Stimulated activated CD8-positive, alpha-beta memory T cell treated with anti-CD3 and anti-CD28 coated beads, Interleukin-2, amount 100 ng/mL, for 48 hours (primary cell): ENCODE results near the gene SAPCD1.

Source experiments
- DNase-seq, 2 donors: peaks; one replicate each; pipeline ENCODE4 v3.0.0-alpha.2; 2020; ENCODE audit warnings: low read depth in 2 of 2

SAPCD1 gene

DNA sequence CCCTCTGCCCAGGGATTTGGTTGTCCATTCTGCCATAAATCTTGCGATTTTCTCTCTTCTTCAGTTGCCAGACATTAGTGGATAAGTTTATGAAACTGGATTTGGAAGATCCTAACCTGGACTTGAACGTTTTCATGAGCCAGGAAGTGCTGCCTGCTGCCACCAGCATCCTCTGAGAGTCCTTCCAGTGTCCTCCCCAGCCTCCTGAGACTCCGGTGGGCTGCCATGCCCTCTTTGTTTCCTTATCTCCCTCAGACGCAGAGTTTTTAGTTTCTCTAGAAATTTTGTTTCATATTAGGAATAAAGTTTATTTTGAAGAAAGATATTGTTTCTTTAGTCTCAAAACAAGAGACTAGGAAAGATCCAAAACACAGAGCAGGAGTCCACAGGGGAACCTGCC is at the start of gene SAPCD1:
Gene SAPCD1, plus strand, starts transcription at position 301 of the 400 bp plus-strand sequence. CDS start 399 bp downstream, outside the sequence.
- no peak for DNase-seq

- no peak for DNase-seq
Observed at GRCh38 chr6:31713465-31713864, 49.0 kb upstream of the SAPCD1 start.

DNA sequence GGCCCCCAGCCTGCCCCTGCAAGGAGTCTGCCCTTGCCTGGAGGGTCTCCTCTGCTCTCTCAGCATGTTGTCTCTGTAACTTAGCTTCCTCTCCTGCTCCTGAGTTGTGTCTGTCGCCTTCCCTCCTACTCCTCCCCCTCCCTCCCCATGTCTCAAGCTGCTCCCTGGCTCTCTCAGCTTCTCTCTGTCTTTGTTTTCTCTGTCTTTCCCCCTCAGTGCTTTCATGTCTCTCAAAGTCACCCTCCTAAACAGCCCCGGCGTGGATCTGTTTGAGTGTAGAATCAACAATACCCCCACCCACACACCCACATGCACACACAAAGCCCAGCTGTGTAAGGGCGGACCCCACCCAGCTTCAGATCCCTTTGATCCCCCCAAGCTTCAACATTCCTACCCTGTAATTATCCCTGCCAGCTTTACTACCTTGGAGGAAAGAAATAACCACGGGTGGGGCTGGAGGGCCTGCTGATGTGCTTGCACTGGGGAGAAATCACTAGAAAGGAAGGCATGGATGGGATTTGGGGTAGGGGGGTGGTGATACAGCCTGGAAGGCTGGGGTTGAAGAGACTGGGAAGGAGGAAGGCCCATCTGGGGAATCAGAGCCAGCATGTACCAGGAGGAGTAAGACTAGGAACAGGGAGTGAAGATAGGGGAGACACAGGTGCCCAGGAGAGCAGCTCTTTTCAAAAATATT is 48.3 kb upstream of the SAPCD1 start:
- no peak for DNase-seq

GRCh38 chr6:31715022-31715958 is 47.2 kb upstream of the SAPCD1 start, which contains the start of gene LY6G6D:
Gene LY6G6D, plus strand, starts transcription at chr6:31715348. Its CDS starts 8 bp downstream, at chr6:31715356.
- DNase-seq, result no peak

DNA sequence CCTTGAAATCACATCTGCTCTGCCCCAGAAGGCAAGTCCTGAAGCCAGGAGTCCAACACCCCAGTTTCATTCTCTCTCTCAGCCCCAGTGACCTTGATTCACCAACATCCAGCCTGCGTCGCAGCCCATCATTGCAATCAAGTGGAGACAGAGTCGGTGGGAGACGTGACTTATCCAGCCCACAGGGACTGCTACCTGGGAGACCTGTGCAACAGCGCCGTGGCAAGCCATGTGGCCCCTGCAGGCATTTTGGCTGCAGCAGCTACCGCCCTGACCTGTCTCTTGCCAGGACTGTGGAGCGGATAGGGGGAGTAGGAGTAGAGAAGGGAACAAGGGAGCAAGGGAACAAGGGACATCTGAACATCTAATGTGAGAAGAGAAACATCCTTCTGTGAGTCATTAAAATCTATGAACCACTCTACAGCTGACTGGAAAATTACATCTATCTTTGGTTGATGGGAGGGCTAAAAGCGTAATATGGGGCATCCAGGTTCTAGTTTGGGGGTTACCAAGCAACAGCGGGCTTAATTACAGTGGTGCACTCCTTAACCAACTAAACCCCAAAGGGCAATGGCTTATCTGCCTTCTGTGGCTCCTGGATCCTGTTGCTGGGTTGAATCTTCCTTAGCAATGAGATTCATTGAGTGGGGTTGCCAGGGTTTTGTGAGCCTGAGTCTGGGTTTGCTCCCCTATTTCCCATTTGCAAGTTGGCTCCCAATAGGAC is 44.8 kb upstream of the SAPCD1 start:
- no peak for DNase-seq

- DNase-seq, result no peak
Observed at GRCh38 chr6:31718265-31718664, 44.2 kb upstream of the SAPCD1 start.

DNA sequence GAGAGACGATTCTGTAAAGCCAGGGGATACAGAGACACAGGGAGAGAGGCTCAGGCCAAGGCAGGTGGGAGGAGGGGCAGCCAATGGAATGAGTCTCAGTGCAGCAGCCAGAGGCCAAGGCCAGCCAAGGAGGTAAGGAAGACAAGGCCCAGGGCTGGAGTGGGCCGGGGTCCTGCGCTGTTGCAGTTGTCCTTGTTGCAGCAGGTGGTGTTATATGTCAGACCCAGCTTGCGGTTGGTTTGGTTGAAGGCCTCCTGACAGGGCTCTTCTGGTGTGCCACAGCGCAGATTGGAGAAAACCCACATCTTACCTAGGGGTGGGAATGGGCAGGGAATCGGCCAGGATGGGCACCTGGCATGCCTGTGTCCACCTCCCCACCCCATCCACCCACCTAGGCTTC is 43.5 kb upstream of the SAPCD1 start:
- DNase-seq, result no peak

DNA sequence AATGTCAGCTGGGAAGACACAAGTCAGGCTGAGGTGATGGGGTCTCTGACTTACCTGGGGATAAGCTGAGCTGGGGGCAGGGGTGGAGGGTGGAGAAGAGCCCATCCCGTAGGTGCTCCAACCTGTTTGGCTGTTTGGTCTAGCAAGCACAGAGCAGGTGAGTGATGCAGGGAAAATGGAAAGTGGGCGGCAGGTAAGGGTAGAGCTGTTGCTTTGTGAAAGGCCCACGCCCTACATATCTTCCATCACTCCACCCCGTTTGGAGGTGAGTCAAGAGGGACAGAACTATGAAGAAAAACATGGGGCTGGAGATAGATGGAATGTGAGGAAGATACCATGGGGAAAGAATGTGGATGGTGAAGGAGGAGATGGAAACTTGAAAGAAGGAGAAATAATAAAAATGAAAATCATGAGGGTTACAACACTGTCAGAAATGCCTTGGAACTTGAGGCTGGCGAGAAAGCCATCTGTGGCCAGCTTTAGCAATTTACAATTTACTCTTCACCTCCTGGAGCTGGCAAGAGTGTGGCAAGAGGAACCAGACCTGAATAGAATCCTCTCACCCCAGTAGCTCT is 42.2 kb upstream of the SAPCD1 start:
- DNase-seq, result no peak

- no peak for DNase-seq
Observed at GRCh38 chr6:31721351-31722020, 41.0 kb upstream of the SAPCD1 start, which contains the start of gene LY6G6C. Gene LY6G6C, minus strand, starts transcription at chr6:31721746. Its CDS starts 67 bp downstream, at chr6:31721679.

DNA sequence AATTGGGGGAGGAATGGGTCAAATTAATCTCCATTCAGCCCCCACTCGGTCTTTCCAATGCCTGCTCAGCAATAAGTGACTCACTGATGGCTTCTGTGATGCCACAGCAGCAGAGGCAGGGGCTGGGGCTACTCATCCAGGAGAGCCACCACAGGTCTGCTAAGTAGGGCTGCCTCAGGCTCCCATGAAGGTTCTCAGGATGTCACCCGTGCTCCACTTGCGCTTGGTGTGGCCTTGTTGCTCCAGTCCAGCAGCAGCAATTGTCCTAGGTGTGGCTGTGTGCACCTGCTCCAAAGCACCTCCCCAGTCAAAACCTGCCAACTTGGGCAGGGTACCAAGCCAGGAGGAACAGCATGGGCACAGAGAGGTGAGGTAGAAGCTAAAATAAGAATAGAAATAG is 40.3 kb upstream of the SAPCD1 start:
- no peak for DNase-seq

DNA sequence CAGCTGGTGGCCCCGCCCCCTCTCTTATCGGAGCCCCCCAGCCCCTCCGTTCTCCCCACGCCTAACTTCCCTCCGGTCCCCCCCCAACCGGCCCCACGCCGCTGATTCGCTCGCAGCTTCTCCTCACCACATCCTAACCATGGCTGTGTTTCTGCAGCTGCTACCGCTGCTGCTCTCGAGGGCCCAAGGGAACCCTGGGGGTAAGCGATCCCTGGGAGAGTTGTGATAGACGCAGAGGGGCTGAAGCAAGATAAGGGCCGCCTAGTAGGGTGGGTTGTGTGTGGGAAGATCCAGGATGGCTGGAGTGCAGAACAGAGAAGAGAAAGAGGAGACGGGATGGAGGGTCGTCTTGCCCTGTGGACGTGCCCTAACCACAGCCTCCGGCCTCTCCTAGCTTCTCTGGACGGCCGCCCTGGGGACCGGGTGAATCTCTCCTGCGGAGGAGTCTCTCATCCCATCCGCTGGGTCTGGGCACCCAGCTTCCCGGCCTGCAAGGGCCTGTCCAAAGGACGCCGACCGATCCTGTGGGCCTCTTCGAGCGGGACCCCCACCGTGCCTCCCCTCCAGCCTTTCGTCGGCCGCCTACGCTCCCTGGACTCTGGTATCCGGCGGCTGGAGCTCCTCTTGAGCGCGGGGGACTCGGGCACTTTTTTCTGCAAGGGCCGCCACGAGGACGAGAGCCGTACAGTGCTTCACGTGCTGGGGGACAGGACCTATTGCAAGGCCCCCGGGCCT is 39.0 kb upstream of the SAPCD1 start, which contains the start of gene MPIG6B:
Gene MPIG6B, plus strand, starts transcription at position 129 of the 735 bp plus-strand sequence. Its CDS starts 11 bp downstream, at position 140.
- no peak for DNase-seq

GRCh38 chr6:31723980-31724691 is 38.3 kb upstream of the SAPCD1 start:
- no peak for DNase-seq

DNA sequence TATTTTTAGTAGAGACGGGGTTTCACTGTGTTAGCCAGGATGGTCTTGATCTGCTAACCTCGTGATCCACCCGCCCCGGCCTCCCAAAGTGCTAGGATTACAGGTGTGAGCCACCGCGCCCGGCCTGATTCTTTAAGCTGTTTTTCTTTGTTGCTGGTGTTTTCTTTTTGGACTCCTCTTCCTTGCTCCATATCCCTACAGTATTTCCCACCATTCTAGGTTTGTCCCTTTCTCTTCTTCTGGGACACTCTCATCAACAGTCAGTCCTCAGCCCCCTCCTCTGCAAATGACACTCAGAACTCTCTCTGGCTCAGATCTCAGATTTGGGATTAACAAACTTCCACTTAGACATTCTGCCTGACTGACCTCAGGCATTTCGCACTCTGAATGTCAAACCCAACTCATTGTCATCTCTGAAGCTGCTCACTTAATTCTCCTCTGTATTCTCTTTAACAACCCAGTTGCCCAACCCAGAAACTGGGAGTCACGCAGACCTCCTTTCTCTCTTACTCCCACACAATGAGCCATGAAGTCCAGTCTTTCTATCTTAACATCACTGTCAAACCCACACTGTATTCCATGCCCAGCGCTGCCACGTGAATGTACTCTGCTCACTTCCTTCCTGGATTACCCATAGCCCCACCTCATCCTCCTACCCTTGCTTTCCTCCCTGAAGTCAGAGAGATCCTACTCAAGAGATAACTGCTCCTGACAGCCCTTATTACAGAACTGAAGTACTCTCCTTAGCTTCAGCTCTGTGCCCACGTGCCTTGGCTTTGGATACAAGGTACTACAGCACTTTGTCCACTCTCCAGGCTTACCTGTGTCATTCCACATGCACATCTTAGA is 36.7 kb upstream of the SAPCD1 start:
- no peak for DNase-seq

DNA sequence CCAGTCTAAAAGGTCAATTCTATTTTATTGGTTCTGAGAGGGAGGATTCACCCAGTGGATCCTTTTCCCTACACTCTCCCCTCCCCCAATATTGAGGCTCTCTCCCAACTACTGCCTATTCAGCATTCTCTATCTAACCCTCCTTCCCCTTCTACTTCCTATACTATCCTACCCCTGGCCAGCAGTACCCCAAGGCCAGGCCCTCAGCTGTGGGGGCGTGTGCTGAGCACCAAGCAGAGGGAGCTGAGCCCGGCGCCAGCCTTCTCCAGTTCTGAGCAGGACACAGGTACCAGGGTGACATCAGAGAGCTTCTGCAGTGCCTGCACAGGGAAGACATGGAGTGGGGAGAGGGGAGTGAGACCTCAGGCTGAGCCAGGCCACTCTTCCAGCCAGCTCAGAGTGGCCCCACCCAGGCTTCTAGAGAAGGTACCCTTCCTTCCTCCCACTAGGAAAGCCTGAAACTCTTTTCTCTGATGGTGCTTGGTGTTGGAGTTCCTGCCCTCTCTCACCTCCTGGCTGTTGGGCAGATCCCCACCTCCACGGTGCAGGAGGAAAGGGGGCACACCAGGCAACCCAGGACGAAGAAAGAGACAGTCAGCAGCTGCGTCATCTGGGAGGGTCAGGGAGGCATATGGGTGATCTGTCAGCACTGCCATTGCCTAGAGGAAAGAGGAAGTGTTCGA is 35.3 kb upstream of the SAPCD1 start:
- DNase-seq, result no peak

- DNase-seq, result no peak
Observed at GRCh38 chr6:31727717-31728671, 34.5 kb upstream of the SAPCD1 start.

DNA sequence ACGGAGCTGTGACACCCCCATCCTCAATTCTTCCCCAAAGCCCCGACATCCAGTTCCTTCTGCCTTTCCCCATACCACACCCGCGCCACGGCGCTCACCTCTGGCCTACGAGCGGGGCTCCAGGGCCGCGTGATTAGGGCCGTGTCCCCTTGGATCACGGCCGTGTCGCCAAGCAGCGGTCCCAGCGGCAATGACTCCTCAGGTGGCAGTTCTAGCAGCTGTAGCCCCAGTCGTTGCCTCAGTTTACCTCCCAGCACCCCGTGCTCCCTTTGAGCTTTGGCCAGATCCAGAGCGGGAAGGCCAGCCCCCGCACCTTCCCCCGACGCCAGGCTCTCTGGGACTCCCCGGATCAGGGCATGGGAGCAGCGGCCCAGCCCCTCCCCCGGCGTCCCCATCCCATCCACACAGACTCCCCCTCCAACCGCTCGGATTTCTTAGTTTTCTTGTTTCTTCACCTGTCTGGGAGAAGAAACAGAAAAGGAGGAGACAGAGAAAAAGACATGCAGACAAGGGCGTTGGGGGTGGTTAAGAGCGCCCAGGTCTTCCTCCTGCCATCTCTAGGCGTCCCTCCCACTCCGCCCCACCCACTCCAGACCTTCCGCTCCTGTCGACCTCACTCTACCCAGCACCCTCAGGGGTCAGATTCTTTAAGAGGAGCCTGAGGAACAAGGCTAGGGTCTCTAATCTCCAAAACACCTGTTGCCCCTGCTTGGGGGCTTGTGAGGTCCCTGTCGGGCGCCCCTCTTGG is 33.5 kb upstream of the SAPCD1 start, which contains the start of gene DDAH2:
Gene DDAH2, minus strand, starts transcription at position 533 of the 748 bp plus-strand sequence. Its CDS starts 138 bp downstream, at position 395.
- no peak for DNase-seq
